ENCODE measurements around the gene SNRNP70.

DNA sequence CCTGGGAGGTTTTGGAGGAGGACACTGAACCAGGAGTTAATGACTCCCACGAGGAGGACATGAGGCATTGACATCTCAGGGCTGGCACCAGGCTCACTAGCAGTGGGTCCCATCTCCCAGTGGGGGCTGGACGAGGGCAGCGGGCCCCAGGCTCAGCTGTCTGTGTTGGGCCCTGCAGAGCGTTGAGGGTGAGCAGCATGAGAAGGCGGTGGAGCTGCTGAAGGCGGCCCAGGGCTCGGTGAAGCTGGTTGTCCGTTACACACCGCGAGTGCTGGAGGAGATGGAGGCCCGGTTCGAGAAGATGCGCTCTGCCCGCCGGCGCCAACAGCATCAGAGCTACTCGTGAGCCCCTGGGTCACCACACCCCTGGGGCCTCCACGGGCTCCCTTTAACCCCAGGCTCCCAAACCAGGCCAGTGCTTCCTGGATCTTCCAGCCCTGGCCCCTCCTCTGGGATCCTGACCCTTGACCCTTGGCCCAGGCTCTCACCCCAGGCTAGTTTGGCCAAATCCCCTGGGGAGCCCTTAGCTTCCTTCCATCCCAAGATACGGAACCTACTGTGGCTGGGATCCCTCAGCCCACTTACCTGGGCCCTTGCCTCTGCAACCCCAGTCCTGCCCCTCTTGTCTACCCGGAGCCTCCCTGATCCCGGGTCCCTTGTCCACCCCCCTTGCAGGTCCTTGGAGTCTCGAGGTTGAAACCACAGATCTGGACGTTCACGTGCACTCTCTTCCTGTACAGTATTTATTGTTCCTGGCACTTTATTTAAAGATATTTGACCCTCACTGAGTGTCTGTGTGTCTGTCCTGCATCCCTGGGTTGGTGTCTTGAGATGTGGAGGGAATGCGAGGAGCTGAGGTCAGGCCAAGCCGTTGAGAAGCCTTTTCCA lies 32.7 kb downstream of the SNRNP70 start:
- TF ChIP-seq, protein P1, sequence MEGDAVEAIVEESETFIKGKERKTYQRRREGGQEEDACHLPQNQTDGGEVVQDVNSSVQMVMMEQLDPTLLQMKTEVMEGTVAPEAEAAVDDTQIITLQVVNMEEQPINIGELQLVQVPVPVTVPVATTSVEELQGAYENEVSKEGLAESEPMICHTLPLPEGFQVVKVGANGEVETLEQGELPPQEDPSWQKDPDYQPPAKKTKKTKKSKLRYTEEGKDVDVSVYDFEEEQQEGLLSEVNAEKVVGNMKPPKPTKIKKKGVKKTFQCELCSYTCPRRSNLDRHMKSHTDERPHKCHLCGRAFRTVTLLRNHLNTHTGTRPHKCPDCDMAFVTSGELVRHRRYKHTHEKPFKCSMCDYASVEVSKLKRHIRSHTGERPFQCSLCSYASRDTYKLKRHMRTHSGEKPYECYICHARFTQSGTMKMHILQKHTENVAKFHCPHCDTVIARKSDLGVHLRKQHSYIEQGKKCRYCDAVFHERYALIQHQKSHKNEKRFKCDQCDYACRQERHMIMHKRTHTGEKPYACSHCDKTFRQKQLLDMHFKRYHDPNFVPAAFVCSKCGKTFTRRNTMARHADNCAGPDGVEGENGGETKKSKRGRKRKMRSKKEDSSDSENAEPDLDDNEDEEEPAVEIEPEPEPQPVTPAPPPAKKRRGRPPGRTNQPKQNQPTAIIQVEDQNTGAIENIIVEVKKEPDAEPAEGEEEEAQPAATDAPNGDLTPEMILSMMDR (IDR thresholded peaks at IDR 0.05), result no peak
- no peak for TF ChIP-seq POLR2A (IDR thresholded peaks at IDR 0.05)
